HepG2 (cell line): ENCODE measurements around the gene PPP1R13L. TPM values are rescaled to one million over a fixed set of nuclear protein-coding genes. Genes with fewer than 3 reads are reported as not detected.

Experiments
- CEBPZ ChIP-seq: IDR thresholded peaks from 2 replicates; pipeline ENCODE4 v1.6.1; 2012; ENCODE audit warnings: low read length, improper control_type of control experiment
- GTF3A ChIP-seq: sonication (generic); formaldehyde crosslinking; conservative IDR thresholded peaks from 2 replicates; pipeline ENCODE4 v1.4.0; 2020; ENCODE audit warnings: mild to moderate bottlenecking, missing genetic modification reagents
- MED1 ChIP-seq: sonication (generic); formaldehyde crosslinking; IDR thresholded peaks from 2 replicates; pipeline ENCODE4 v1.4.0; 2020; ENCODE audit warnings: missing genetic modification reagents
- POGK ChIP-seq: sonication (generic); formaldehyde crosslinking; conservative IDR thresholded peaks from 2 replicates; pipeline ENCODE4 v1.8.0; 2022; ENCODE audit warnings: mild to moderate bottlenecking, moderate library complexity, missing genetic modification reagents
- PPARG ChIP-seq: conservative IDR thresholded peaks from 2 replicates; pipeline ENCODE4 v1.6.1; 2016; ENCODE audit warnings: missing biosample characterization, missing genetic modification reagents
- PTBP1 ChIP-seq: fragments of 200-400 bp; formaldehyde crosslinking; IDR thresholded peaks from 2 replicates; pipeline ENCODE4 v1.6.1; 2018; ENCODE audit warnings: low read length, low read depth; ENCODE audit not compliant: poor library complexity, severe bottlenecking
- SRY ChIP-seq: sonication (generic); formaldehyde crosslinking; IDR thresholded peaks from 2 replicates; pipeline ENCODE4 v1.8.0; 2022; ENCODE audit warnings: mild to moderate bottlenecking, missing genetic modification reagents
- TCF7L2 ChIP-seq: IDR thresholded peaks from 2 replicates; pipeline ENCODE4 v1.6.1; 2011; ENCODE audit warnings: mild to moderate bottlenecking, low read depth, low read length, moderate library complexity
- ZFP82 ChIP-seq: sonication (generic); formaldehyde crosslinking; IDR thresholded peaks from 2 replicates; pipeline ENCODE4 v1.5.1; 2020; ENCODE audit warnings: mild to moderate bottlenecking, missing genetic modification reagents, borderline replicate concordance
- ZFY ChIP-seq: sonication (generic); formaldehyde crosslinking; IDR thresholded peaks from 2 replicates; pipeline ENCODE4 v1.4.0; 2020; ENCODE audit warnings: missing genetic modification reagents
- ZNF30 ChIP-seq: sonication (generic); formaldehyde crosslinking; IDR thresholded peaks from 2 replicates; pipeline ENCODE4 v1.5.0; 2020; ENCODE audit warnings: mild to moderate bottlenecking, missing genetic modification reagents
- ZNF350 ChIP-seq: sonication (generic); formaldehyde crosslinking; IDR thresholded peaks from 2 replicates; pipeline ENCODE4 v1.4.0; 2020; ENCODE audit warnings: mild to moderate bottlenecking, low read depth, missing genetic modification reagents, borderline replicate concordance
- ZNF652 ChIP-seq: IDR thresholded peaks from 2 replicates; pipeline ENCODE4 v1.6.1; 2016; ENCODE audit warnings: low read depth, borderline replicate concordance
- polyA plus RNA-seq, 8 experiments: library from polyadenylated mRNA; depleted of rRNA in 3 of 8; stranded (reverse) in 7 of 8; unstranded in 1 of 8; fragments of >200 nt; fragmentation: Illumina TruSeq in 4 of 8; extraction: Trizol in 4 of 8; gene quantifications; 2 replicates each; pipeline versions ENCODE4 v1.2.1 to v1.2.3, GENCODE V29; 2011 to 2016; ENCODE audit warnings: low read depth in 4 of 8, missing spikeins in 1 of 8, mixed read lengths in 1 of 8; ENCODE audit not compliant: insufficient read depth in 1 of 8
- total RNA-seq, 5 experiments: library from RNA; depleted of rRNA; stranded (reverse); fragments of >200 nt; fragmentation: Illumina TruSeq; extraction: Trizol; gene quantifications; 2 replicates each; pipeline ENCODE4 v1.2.3, GENCODE V29; 2016; ENCODE audit warnings: low read depth in 1 of 5
- TF ChIP-seq, protein P1 (sequence below): sonication (generic); formaldehyde crosslinking; IDR thresholded peaks from 2 replicates; pipeline ENCODE4 v1.8.1; 2023; ENCODE audit warnings: missing genetic modification reagents, mild to moderate bottlenecking, borderline replicate concordance
- TF ChIP-seq, protein P2 (sequence below): sonication (generic); formaldehyde crosslinking; IDR thresholded peaks from one replicate; pipeline ENCODE4 v1.5.1; 2020; ENCODE audit warnings: mild to moderate bottlenecking, missing genetic modification reagents; ENCODE audit errors: not compliant biosample characterization

The PPP1R13L gene
- total and polyA plus RNA-seq, 2 of the 13 experiments (the other 11 are each of a cell fraction or from before 2014, with no cell fraction given), result 1.3 to 6.6 TPM

GRCh38 chr19:45423589-45424190, 18.8 kb upstream of the PPP1R13L start, which contains the start of gene ERCC1 (continued):
- TF ChIP-seq, protein P1, sequence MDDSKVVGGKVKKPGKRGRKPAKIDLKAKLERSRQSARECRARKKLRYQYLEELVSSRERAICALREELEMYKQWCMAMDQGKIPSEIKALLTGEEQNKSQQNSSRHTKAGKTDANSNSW, result peak; percentile 73; the same call in 1 of the 2 replicates
- peak; percentile 66; the same call in 1 of the 2 replicates for TF ChIP-seq ZNF652 (CRISPR knock-in tag)
- TF ChIP-seq ZFY (CRISPR knock-in tag), result peak; percentile 98
- TF ChIP-seq, protein P2, sequence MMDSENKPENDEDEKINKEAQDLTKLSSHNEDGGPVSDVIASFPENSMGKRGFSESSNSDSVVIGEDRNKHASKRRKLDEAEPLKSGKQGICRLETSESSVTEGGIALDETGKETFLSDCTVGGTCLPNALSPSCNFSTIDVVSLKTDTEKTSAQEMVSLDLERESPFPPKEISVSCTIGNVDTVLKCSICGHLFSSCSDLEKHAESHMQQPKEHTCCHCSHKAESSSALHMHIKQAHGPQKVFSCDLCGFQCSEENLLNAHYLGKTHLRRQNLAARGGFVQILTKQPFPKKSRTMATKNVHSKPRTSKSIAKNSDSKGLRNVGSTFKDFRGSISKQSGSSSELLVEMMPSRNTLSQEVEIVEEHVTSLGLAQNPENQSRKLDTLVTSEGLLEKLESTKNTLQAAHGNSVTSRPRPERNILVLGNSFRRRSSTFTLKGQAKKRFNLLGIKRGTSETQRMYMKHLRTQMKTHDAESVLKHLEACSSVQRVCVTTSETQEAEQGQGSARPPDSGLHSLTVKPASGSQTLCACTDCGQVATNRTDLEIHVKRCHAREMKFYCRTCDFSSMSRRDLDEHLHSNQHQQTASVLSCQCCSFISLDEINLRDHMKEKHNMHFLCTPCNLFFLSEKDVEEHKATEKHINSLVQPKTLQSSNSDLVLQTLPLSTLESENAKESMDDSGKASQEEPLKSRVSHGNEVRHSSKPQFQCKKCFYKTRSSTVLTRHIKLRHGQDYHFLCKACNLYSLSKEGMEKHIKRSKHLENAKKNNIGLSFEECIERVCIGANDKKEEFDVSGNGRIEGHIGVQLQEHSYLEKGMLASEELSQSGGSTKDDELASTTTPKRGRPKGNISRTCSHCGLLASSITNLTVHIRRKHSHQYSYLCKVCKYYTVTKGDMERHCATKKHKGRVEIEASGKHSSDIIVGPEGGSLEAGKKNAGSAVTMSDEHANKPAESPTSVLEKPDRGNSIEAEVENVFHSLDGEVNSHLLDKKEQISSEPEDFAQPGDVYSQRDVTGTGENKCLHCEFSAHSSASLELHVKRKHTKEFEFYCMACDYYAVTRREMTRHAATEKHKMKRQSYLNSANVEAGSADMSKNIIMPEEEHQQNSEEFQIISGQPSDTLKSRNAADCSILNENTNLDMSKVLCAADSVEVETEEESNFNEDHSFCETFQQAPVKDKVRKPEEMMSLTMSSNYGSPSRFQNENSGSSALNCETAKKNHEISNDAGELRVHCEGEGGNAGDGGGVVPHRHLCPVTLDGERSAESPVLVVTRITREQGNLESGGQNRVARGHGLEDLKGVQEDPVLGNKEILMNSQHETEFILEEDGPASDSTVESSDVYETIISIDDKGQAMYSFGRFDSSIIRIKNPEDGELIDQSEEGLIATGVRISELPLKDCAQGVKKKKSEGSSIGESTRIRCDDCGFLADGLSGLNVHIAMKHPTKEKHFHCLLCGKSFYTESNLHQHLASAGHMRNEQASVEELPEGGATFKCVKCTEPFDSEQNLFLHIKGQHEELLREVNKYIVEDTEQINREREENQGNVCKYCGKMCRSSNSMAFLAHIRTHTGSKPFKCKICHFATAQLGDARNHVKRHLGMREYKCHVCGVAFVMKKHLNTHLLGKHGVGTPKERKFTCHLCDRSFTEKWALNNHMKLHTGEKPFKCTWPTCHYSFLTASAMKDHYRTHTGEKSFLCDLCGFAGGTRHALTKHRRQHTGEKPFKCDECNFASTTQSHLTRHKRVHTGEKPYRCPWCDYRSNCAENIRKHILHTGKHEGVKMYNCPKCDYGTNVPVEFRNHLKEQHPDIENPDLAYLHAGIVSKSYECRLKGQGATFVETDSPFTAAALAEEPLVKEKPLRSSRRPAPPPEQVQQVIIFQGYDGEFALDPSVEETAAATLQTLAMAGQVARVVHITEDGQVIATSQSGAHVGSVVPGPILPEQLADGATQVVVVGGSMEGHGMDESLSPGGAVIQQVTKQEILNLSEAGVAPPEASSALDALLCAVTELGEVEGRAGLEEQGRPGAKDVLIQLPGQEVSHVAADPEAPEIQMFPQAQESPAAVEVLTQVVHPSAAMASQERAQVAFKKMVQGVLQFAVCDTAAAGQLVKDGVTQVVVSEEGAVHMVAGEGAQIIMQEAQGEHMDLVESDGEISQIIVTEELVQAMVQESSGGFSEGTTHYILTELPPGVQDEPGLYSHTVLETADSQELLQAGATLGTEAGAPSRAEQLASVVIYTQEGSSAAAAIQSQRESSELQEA, result no peak
- TF ChIP-seq TCF7L2, result no peak
- peak; percentile 85; the same call in 1 of the 2 replicates for TF ChIP-seq ZFP82 (CRISPR knock-in tag)
- TF ChIP-seq ZNF30 (CRISPR knock-in tag), result no peak
- no peak for TF ChIP-seq CEBPZ
- peak; percentile 4; the same call in 1 of the 2 replicates for TF ChIP-seq POGK (CRISPR knock-in tag)
- peak; percentile 52; the same call in 1 of the 2 replicates for TF ChIP-seq PPARG
- TF ChIP-seq SRY (CRISPR knock-in tag), result peak; percentile 57; the same call in 1 of the 2 replicates
- peak; percentile 99; the same call in 1 of the 2 replicates for TF ChIP-seq ZNF350 (CRISPR knock-in tag)
- peak; percentile 73 for TF ChIP-seq MED1 (CRISPR knock-in tag)
- peak; percentile 43 for TF ChIP-seq PTBP1
- no peak for TF ChIP-seq GTF3A (CRISPR knock-in tag)
